Psoas muscle (tissue), 8 donors: Measurements from ENCODE around the gene ZYG11B. TPM values are rescaled to one million over a fixed set of nuclear protein-coding genes. Genes with fewer than 3 reads are reported as not detected.
"Not testable (repeated sequence)": the region's sequence is repeated elsewhere in the genome, so short reads cannot be mapped to it uniquely, and the experiment has no call there.

Experiments used
- ATAC-seq, 4 donors: fragments of 200-7000 bp; cut with Tn5 transposase; one replicate each; pipeline ENCODE4 v1.9.1; 2020; ENCODE audit warnings: moderate library complexity in 3 of 4, mild to moderate bottlenecking in 2 of 4
- DNase-seq, 2 donors: peaks; one replicate each; pipeline ENCODE4 v3.0.0-alpha.2; 2020
- H3K27ac ChIP-seq: fragments of 200-600 bp; one replicate; pipeline ENCODE4 v1.8.0; 2022
- H3K27me3 ChIP-seq, 3 donors: fragments of 200-600 bp in 1 of 3; one replicate each; pipeline versions ENCODE4 v1.6.1 to v1.8.0; 2013 to 2022; ENCODE audit warnings: low read length in 2 of 3, mild to moderate bottlenecking in 2 of 3, moderate library complexity in 1 of 3; ENCODE audit not compliant: insufficient read depth in 3 of 3
- H3K36me3 ChIP-seq, 2 donors: fragments of 200-600 bp in 1 of 2; one replicate each; pipeline versions ENCODE4 v1.6.1 to v1.8.0; 2013 to 2022; ENCODE audit warnings: low read depth in 1 of 2, mild to moderate bottlenecking in 1 of 2, moderate library complexity in 1 of 2; ENCODE audit not compliant: insufficient read depth in 1 of 2
- H3K4me1 ChIP-seq: fragments of 200-600 bp; one replicate; pipeline ENCODE4 v1.8.0; 2022
- H3K4me3 ChIP-seq: fragments of 200-600 bp; one replicate; pipeline ENCODE4 v1.8.0; 2022; ENCODE audit warnings: mild to moderate bottlenecking
- H3K9me3 ChIP-seq: fragments of 200-600 bp; one replicate; pipeline ENCODE4 v1.8.0; 2022
- CTCF ChIP-seq: fragments of 200-600 bp; IDR thresholded peaks from one replicate; pipeline ENCODE4 v1.8.0; 2022; ENCODE audit warnings: antibody characterized with exemption
- WGBS, 3 donors: extraction: QIAGEN DNeasy Blood & Tissue Kit; methylation state at CpG; one replicate each; pipeline versions ENCODE4 v1.1.6 to v1.1.7; 2013; 5-methylcytosine and 5-hydroxymethylcytosine counted together
- intact Hi-C, 2 donors: fragments of 100-400 bp; cut with DNase I; formaldehyde crosslinking; loops; one replicate each; pipeline versions ENCODE4 v1.11.0 to v1.14.2; 2022
- polyA plus RNA-seq, 3 donors: library from polyadenylated mRNA; stranded (reverse); fragments of 200-250 nt; gene quantifications; one replicate each; pipeline ENCODE4 v1.2.3, GENCODE V29; 2013
- total RNA-seq, 4 donors: library from RNA; stranded (reverse); fragmentation: NEBNext Ultra II Directional in 2 of 4; extraction: Animal tissue kit (Norgen Biotek cat#: 25700) in 2 of 4; gene quantifications; one replicate each; pipeline versions ENCODE4 v1.2.1 to v1.2.4, GENCODE V29; 2021 to 2023
- donor health status: healthy with polysubstance abuse.
- donor health status: DM: no; HTN: no; CAD: no; lungs with moderate emphysema.
- donor health status: Bipolar disorder and iron deficiency.
- donor health status: healthy.
- donor health status: DM: yes; HTN: yes; CAD: no.
- donor health status: DM: no; HTN: no; CAD: no.
- donor health status: DM: no; HTN: no; CAD: no.
- donor health status: DM: yes; HTN: yes; CAD: no.

Gene ZYG11B
- total and polyA plus RNA-seq, 7 donors, result 11.4 to 152 (median 82.8) TPM

- peaks cover 2 to 68% of the 10 kb centered on the region in 2 donors for H3K36me3 ChIP-seq
- H3K27ac ChIP-seq, result no peak overlapping the region
- TF ChIP-seq CTCF, result no peak
- DNase-seq (no peak), ATAC-seq (no peak)
- H3K9me3 ChIP-seq, result no peaks in the 10 kb centered on the region
- no peak overlapping the region for H3K4me3 ChIP-seq
- WGBS, 3 donors, result 90 to 98% (median 97%) methylated on average over 3 of the region's 3 CpGs
- no peaks in the 10 kb centered on the region for H3K4me1 ChIP-seq
- no peaks in the 10 kb centered on the region for H3K27me3 ChIP-seq
- intact Hi-C loops, result no loop called here
Observed at GRCh38 chr1:52795464-52795863, 69.2 kb downstream of the ZYG11B start.

- ATAC-seq, result no peak
- Histone ChIP-seq H3K27me3 (no peaks in the 10 kb centered on the region), H3K9me3 (no peaks in the 10 kb centered on the region), H3K36me3 (peaks cover 2 to 71% of the 10 kb centered on the region in 2 donors), H3K4me1 (no peaks in the 10 kb centered on the region), H3K27ac (no peak overlapping the region), H3K4me3 (no peak overlapping the region)
- no peak for TF ChIP-seq CTCF
- no peak for DNase-seq
- intact Hi-C loops, result no loop called here
- WGBS, 3 donors, result 97 to 100% (median 98%) methylated on average over 3 of the region's 3 CpGs
Observed at GRCh38 chr1:52798331-52798730, 72.1 kb downstream of the ZYG11B start.

- H3K36me3 ChIP-seq, result peaks cover 5 to 63% of the 10 kb centered on the region in 2 donors
- intact Hi-C loops, result no loop called here
- TF ChIP-seq CTCF, result no peak
- H3K27me3 ChIP-seq, result no peaks in the 10 kb centered on the region
- DNase-seq (no peak), ATAC-seq (no peak)
- no peaks in the 10 kb centered on the region for H3K4me1 ChIP-seq
- no peak overlapping the region for H3K27ac ChIP-seq
- H3K4me3 ChIP-seq, result no peak overlapping the region
- no peaks in the 10 kb centered on the region for H3K9me3 ChIP-seq
Observed at GRCh38 chr1:52801011-52801410, 74.8 kb downstream of the ZYG11B start.

- H3K27me3 ChIP-seq, DNase-seq, H3K9me3 ChIP-seq, H3K4me3 ChIP-seq, H3K27ac ChIP-seq, intact Hi-C loops, H3K4me1 ChIP-seq, ATAC-seq: not testable (repeated sequence)
- WGBS, 3 donors, result 91 to 99% (median 98%) methylated on average over 3 of the region's 3 CpGs
- peaks cover 5 to 64% of the 10 kb centered on the region in 2 donors for H3K36me3 ChIP-seq
Observed at GRCh38 chr1:52804083-52804482, 77.8 kb downstream of the ZYG11B start.

GRCh38 chr1:52814465-52814864 lies 88.2 kb downstream of the ZYG11B start:
- no peak for TF ChIP-seq CTCF
- H3K9me3 ChIP-seq, result no peaks in the 10 kb centered on the region
- no peak overlapping the region for H3K4me3 ChIP-seq
- H3K27me3 ChIP-seq, result no peaks in the 10 kb centered on the region
- intact Hi-C loops, result no loop called here
- H3K36me3 ChIP-seq, result peaks cover 3 to 85% of the 10 kb centered on the region in 2 donors
- ATAC-seq (no peak), DNase-seq (no peak)
- WGBS, 3 donors, result 93 to 95% (median 93%) methylated on average over 2 of the region's 2 CpGs
- no peaks in the 10 kb centered on the region for H3K4me1 ChIP-seq
- H3K27ac ChIP-seq, result no peak overlapping the region

GRCh38 chr1:52820830-52821229 lies 94.6 kb downstream of the ZYG11B start:
- H3K4me1 ChIP-seq, DNase-seq, H3K27me3 ChIP-seq, ATAC-seq, H3K27ac ChIP-seq, H3K9me3 ChIP-seq, intact Hi-C loops, H3K4me3 ChIP-seq: not testable (repeated sequence)
- WGBS, 3 donors, result 95 to 96% (median 95%) methylated on average over 5 of the region's 5 CpGs
- H3K36me3 ChIP-seq, result peaks cover 3 to 84% of the 10 kb centered on the region in 2 donors
